ENCODE results near the gene THBS2. TPM values are rescaled to one million over a fixed set of nuclear protein-coding genes. Genes with fewer than 3 reads are reported as not detected.

Gene THBS2
- total RNA-seq, 1 donor from 2014 or later, result 86.4 TPM

DNA sequence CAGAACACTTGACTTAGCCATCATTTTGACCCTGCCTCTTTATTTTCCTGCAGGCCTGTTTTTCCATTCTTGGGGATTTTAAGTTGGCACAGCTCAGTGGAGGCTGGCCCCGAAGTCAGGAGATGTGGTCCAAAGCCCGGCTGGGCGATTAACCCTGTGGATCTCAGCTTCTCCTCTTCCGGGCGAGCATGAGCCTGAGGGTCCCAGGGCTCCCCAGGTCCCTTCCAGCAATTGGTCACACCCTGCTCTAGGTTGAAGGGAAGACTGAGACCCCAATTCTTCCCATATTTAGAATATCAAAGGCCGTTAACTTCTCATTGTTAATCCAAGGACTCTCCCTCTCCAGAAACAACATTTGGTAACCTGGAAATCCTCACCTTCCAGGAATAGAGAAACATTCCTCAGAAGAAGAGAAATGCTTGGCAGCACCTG lies 2.3 kb downstream of the THBS2 start:
- no peaks in the 10 kb centered on the region for H3K27me3 ChIP-seq
- peaks cover 0 to 24% of the 10 kb centered on the region in 2 donors for H3K36me3 ChIP-seq
- H3K27ac ChIP-seq, result peak overlapping the region; percentile 87
- peak overlapping the region; percentile 51 to 52 for H3K4me3 ChIP-seq
- intact Hi-C loops (cut with DNase I), result no loop called here
- no peak for TF ChIP-seq POLR2A (IDR thresholded peaks at IDR 0.05)
- TF ChIP-seq POLR2AphosphoS5 (IDR thresholded peaks at IDR 0.05; ENCODE audit: insufficient read depth in 1 of 2, low read depth in 1 of 2), result no peak
- TF ChIP-seq, protein P1, sequence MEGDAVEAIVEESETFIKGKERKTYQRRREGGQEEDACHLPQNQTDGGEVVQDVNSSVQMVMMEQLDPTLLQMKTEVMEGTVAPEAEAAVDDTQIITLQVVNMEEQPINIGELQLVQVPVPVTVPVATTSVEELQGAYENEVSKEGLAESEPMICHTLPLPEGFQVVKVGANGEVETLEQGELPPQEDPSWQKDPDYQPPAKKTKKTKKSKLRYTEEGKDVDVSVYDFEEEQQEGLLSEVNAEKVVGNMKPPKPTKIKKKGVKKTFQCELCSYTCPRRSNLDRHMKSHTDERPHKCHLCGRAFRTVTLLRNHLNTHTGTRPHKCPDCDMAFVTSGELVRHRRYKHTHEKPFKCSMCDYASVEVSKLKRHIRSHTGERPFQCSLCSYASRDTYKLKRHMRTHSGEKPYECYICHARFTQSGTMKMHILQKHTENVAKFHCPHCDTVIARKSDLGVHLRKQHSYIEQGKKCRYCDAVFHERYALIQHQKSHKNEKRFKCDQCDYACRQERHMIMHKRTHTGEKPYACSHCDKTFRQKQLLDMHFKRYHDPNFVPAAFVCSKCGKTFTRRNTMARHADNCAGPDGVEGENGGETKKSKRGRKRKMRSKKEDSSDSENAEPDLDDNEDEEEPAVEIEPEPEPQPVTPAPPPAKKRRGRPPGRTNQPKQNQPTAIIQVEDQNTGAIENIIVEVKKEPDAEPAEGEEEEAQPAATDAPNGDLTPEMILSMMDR (IDR thresholded peaks at IDR 0.05), result no peak
- no peaks in the 10 kb centered on the region for H3K9me3 ChIP-seq
- H3K4me1 ChIP-seq, result peaks cover 38% of the 10 kb centered on the region
- no peak for DNase-seq (ENCODE audit: extremely low spot score in 2 of 2)

DNA sequence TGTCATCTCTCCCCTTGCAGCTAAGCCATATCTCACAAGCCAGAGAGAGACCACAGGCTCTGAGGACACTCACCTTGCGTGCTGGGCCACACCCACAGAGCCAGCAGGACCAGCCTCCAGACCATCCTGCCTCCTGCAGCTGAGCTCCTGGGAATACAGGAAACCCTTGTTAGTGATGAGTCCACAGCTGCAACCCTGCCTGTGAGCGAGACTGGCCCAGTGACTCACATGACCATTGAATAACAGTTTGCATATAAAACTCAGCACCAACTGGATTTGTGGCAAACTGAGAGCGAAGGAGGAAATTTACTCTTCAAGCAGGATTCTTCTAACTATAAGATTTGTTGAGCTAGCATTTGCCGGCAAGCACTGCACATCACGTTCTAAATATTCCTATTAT lies 3.0 kb downstream of the THBS2 start:
- Histone ChIP-seq H3K27ac (peak overlapping the region; percentile 87), H3K9me3 (no peaks in the 10 kb centered on the region), H3K4me1 (peaks cover 43% of the 10 kb centered on the region), H3K27me3 (no peaks in the 10 kb centered on the region), H3K36me3 (peaks cover 0 to 24% of the 10 kb centered on the region in 2 donors), H3K4me3 (peak overlapping the region; percentile 51 to 52)
- DNase-seq (ENCODE audit: extremely low spot score in 2 of 2), result no peak
- intact Hi-C loops (cut with DNase I), result no loop called here
- TF ChIP-seq POLR2AphosphoS5 (IDR thresholded peaks at IDR 0.05; ENCODE audit: insufficient read depth in 1 of 2, low read depth in 1 of 2) (peak in 1 of 2 donors; percentile 52), POLR2A (IDR thresholded peaks at IDR 0.05) (peak in 1 of 2 donors; percentile 35)
- TF ChIP-seq, protein P1 (IDR thresholded peaks at IDR 0.05), result no peak

DNA sequence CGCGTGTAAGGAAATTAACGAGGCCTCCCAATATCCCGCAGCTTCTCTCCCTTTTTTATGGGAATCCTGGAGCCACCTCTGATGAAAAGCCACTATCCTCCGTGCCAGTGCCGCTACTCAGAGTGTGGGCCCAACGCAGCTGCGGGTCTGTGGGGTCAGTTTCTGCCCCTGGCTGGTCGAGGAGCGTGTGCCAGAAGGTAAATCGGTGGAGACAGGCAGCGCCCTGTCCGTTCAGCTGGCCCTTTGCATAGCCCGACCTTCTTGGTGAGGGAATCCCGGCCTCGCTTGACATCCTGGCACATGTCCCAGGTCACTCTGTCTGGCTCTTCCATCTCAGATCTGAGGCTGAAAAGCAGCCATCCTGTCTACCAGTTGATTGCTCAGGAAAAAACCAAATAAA lies 4.6 kb downstream of the THBS2 start:
- peaks cover 33% of the 10 kb centered on the region for H3K4me1 ChIP-seq
- intact Hi-C loops (cut with DNase I), result no loop called here
- H3K4me3 ChIP-seq, result no peak overlapping the region
- no peak for DNase-seq (ENCODE audit: extremely low spot score in 2 of 2)
- H3K27me3 ChIP-seq, result no peaks in the 10 kb centered on the region
- TF ChIP-seq POLR2A (IDR thresholded peaks at IDR 0.05) (no peak), POLR2AphosphoS5 (IDR thresholded peaks at IDR 0.05; ENCODE audit: insufficient read depth in 1 of 2, low read depth in 1 of 2) (no peak)
- TF ChIP-seq, protein P1 (IDR thresholded peaks at IDR 0.05), result no peak
- H3K9me3 ChIP-seq, result no peaks in the 10 kb centered on the region
- H3K36me3 ChIP-seq, result peaks cover 0 to 38% of the 10 kb centered on the region in 2 donors
- H3K27ac ChIP-seq, result peak overlapping the region; percentile 87

DNA sequence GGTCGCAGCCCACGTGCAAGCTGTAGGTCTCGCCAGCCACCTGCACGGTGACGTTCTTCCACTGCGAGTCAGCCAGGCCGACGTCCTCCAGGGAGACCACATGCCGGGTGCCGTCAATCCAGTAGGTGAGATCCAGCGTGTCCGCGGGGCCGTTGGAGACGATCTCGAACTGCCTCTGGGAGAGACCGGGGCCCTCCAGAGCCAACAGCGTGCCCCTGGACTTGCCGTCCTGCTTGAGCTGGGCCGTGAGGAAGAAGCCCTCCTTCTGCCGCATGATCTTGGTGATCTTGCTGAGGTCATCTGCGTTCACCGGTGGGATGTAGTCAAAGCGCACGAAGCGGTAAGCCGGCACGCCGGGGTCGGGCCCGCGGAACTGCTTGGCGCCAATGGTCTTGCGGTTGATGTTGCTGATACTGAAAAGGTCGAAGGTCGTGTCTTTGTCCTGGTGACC lies 5.1 kb downstream of the THBS2 start:
- H3K4me1 ChIP-seq, result peaks cover 29% of the 10 kb centered on the region
- TF ChIP-seq POLR2A (IDR thresholded peaks at IDR 0.05), result no peak
- peak in 1 of 2 donors; percentile 40 for TF ChIP-seq POLR2AphosphoS5 (IDR thresholded peaks at IDR 0.05; ENCODE audit: insufficient read depth in 1 of 2, low read depth in 1 of 2)
- TF ChIP-seq, protein P1 (IDR thresholded peaks at IDR 0.05), result no peak
- H3K27me3 ChIP-seq, result no peaks in the 10 kb centered on the region
- H3K9me3 ChIP-seq, result no peaks in the 10 kb centered on the region
- peak overlapping the region; percentile 87 for H3K27ac ChIP-seq
- intact Hi-C loops (cut with DNase I), result no loop called here
- peaks cover 0 to 38% of the 10 kb centered on the region in 2 donors for H3K36me3 ChIP-seq
- no peak for DNase-seq (ENCODE audit: extremely low spot score in 2 of 2)
- H3K4me3 ChIP-seq, result no peak overlapping the region

DNA sequence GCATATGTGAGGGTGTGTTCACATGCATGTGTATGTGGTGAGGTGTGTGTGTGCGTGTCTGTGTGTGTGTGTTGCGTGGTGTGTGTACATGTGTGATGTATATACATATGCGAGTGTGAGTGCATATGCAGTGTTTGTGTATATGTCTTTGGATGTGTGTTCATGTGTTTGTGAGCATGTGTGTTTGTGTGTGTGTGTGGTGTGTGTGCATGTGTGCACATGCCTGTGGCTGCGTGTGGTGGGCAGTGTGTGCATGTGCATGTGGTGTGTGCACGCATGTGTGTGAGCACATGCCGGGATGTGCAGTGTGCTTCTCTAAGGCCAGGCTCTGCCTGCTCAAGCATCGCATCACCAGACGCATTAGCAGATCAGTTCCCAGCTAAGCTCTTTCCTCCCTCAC lies 5.7 kb downstream of the THBS2 start:
- peaks cover 0 to 38% of the 10 kb centered on the region in 2 donors for H3K36me3 ChIP-seq
- intact Hi-C loops (cut with DNase I), result no loop called here
- H3K9me3 ChIP-seq, result no peaks in the 10 kb centered on the region
- peaks cover 26% of the 10 kb centered on the region for H3K4me1 ChIP-seq
- DNase-seq (ENCODE audit: extremely low spot score in 2 of 2), result no peak
- no peak overlapping the region for H3K27ac ChIP-seq
- no peak overlapping the region for H3K4me3 ChIP-seq
- no peaks in the 10 kb centered on the region for H3K27me3 ChIP-seq
- TF ChIP-seq POLR2AphosphoS5 (IDR thresholded peaks at IDR 0.05; ENCODE audit: insufficient read depth in 1 of 2, low read depth in 1 of 2), result no peak
- TF ChIP-seq, protein P1 (IDR thresholded peaks at IDR 0.05), result no peak
- no peak for TF ChIP-seq POLR2A (IDR thresholded peaks at IDR 0.05)

Measured in vagina (tissue), 2 donors.